Stimulated activated memory B cell treated with anti-CD40 and anti-IgM and Interleukin-4, amounts not matched to agents 10 μg/mL and 1 μg/mL and 100 μg/mL, for 72 hours (primary cell): Measurements from ENCODE around the gene C5.

Experiments used
- ATAC-seq: fragments of 150-1000 bp; cut with Tn5 transposase; 2 replicates; pipeline ENCODE4 v1.10.0; 2021
- H3K27ac Mint-ChIP-seq: one replicate; pipeline ENCODE4 v1.8.0; 2022; ENCODE audit warnings: mild to moderate bottlenecking, mixed read lengths
- H3K27me3 Mint-ChIP-seq: one replicate; pipeline ENCODE4 v1.8.0; 2022; ENCODE audit warnings: mixed read lengths
- H3K36me3 Mint-ChIP-seq: one replicate; pipeline ENCODE4 v1.8.0; 2022; ENCODE audit warnings: mixed read lengths
- H3K4me1 Mint-ChIP-seq: one replicate; pipeline ENCODE4 v1.8.0; 2022; ENCODE audit warnings: mixed read lengths
- H3K4me3 Mint-ChIP-seq: one replicate; pipeline ENCODE4 v1.8.0; 2022; ENCODE audit warnings: mild to moderate bottlenecking, moderate library complexity, mixed read lengths
- H3K9me3 Mint-ChIP-seq: one replicate; pipeline ENCODE4 v1.8.0; 2022; ENCODE audit warnings: mixed read lengths

The C5 gene

DNA sequence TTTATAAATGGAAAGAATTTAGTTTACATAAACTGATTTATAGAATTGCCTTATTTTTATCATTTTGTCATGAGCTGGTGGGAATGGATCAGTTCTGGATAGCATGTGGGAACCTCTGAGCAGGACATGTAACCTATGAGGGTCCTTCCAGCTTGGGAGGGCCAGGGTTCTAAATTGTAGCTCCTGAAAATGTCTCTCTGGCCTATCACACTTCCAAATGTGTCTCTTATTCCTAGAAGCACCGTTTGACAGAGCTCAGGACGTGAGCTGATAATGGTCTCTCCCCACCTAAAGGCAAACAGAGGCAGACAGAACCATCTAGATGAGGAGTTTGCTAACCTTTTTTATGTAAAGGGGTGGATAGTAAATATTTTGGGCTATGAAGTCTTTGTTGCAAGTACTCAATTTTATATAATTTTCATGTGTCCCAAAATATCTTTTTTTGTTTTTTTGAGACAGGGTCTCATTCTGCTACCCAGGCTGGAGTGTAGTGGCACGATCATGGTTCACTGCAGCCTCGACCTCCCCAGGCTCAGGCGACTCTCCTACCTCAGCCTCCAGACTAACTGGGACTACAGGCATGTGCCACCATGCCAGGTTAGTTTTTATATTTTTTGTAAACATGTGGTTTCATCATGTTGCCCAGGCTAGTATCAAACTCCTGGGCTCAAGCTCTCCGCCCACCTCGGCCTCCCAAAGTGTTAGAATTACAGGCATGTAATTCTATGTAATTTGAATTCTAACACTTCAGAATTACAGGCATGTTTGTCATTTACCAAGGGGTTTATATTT lies 127.5 kb downstream of the C5 start:
- H3K27me3 Mint-ChIP-seq: no peaks in the 10 kb centered on the region
- H3K4me3 Mint-ChIP-seq: peak overlapping the region; percentile 94
- H3K36me3 Mint-ChIP-seq: peaks cover 80% of the 10 kb centered on the region
- H3K27ac Mint-ChIP-seq: peak overlapping the region; percentile 98
- H3K9me3 Mint-ChIP-seq: no peaks in the 10 kb centered on the region
- peaks cover 90% of the 10 kb centered on the region for H3K4me1 Mint-ChIP-seq
- ATAC-seq: no peak

GRCh38 chr9:120921661-120922181 lies 128.4 kb downstream of the C5 start:
- peaks cover 89% of the 10 kb centered on the region for H3K36me3 Mint-ChIP-seq
- H3K9me3 Mint-ChIP-seq: peaks cover 2% of the 10 kb centered on the region
- H3K4me1 Mint-ChIP-seq: peaks cover 90% of the 10 kb centered on the region
- H3K4me3 Mint-ChIP-seq: peak overlapping the region; percentile 94
- H3K27me3 Mint-ChIP-seq: no peaks in the 10 kb centered on the region
- H3K27ac Mint-ChIP-seq: peak overlapping the region; percentile 98
- no peak for ATAC-seq

- peaks cover 2% of the 10 kb centered on the region for H3K9me3 Mint-ChIP-seq
- peaks cover 90% of the 10 kb centered on the region for H3K4me1 Mint-ChIP-seq
- peak overlapping the region; percentile 98 for H3K27ac Mint-ChIP-seq
- peak; percentile 59 for ATAC-seq
- peak overlapping the region; percentile 94 for H3K4me3 Mint-ChIP-seq
- H3K27me3 Mint-ChIP-seq: no peaks in the 10 kb centered on the region
- H3K36me3 Mint-ChIP-seq: peaks cover 95% of the 10 kb centered on the region
Observed at GRCh38 chr9:120920806-120921178, 129.3 kb downstream of the C5 start.

- H3K4me1 Mint-ChIP-seq: peaks cover 86% of the 10 kb centered on the region
- peaks cover 96% of the 10 kb centered on the region for H3K36me3 Mint-ChIP-seq
Observed at GRCh38 chr9:120919843-120920805, 130.0 kb downstream of the C5 start.

DNA sequence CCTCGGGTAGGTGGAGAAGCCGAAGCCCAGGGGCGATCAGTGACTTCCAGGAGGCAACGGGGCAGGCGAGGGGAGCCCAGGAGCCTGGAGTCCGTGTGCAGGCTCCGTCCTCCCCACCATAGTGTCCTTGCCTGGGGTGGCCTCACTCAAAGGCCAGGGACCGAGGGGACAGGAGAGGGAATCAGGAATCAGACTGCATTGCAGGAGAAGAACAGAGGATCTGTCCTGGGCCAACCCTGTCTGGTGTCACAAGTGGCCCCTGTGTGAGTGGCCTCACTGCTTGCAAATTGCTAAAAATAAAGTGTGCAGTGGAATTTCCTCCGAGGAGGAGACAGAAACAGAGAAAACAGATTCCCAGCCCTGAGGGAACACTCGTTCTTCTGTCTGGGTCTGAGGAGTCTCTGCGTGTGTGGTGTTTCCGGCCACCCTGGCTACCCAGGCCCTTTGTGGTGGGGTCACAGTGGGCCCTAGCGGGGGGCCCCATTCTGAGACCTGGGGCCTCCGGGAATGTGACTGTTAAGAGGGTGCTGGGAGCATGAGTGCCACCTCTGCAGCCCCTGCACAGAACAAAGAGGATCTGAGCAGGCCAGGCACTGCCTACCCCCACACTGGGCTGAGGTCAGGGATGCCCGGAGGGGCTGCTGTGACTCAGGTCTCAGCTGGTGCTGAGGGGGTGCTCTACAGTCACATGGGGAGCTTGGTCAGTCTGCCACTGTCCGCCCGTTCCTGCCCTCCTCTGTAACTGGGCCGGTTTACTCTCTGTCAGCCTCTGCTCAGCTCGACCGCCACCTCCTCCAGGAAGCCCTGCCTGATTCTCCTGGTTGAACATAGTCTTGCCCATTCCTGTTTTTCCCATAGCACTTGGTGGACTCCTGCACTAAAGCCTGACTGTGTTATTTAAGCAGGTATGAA lies 130.9 kb downstream of the C5 start:
- Mint-ChIP-seq H3K27me3 (no peaks in the 10 kb centered on the region), H3K27ac (peak overlapping the region; percentile 98), H3K36me3 (peaks cover 96% of the 10 kb centered on the region), H3K9me3 (peaks cover 2% of the 10 kb centered on the region), H3K4me3 (peak overlapping the region; percentile 94), H3K4me1 (peaks cover 84% of the 10 kb centered on the region)
- no peak for ATAC-seq

More at GRCh38 chr9:120919843-120920805, 130.0 kb downstream of the C5 start:
- Mint-ChIP-seq H3K9me3 (peaks cover 2% of the 10 kb centered on the region), H3K27me3 (no peaks in the 10 kb centered on the region), H3K27ac (peak overlapping the region; percentile 98), H3K4me3 (peak overlapping the region; percentile 94)
- ATAC-seq: no peak

GRCh38 chr9:120917929-120918762 lies 131.9 kb downstream of the C5 start:
- Mint-ChIP-seq H3K9me3 (peaks cover 2% of the 10 kb centered on the region), H3K27me3 (no peaks in the 10 kb centered on the region), H3K4me3 (peak overlapping the region; percentile 94), H3K4me1 (peaks cover 84% of the 10 kb centered on the region), H3K27ac (peak overlapping the region; percentile 98), H3K36me3 (peaks cover 96% of the 10 kb centered on the region)
- no peak for ATAC-seq

DNA sequence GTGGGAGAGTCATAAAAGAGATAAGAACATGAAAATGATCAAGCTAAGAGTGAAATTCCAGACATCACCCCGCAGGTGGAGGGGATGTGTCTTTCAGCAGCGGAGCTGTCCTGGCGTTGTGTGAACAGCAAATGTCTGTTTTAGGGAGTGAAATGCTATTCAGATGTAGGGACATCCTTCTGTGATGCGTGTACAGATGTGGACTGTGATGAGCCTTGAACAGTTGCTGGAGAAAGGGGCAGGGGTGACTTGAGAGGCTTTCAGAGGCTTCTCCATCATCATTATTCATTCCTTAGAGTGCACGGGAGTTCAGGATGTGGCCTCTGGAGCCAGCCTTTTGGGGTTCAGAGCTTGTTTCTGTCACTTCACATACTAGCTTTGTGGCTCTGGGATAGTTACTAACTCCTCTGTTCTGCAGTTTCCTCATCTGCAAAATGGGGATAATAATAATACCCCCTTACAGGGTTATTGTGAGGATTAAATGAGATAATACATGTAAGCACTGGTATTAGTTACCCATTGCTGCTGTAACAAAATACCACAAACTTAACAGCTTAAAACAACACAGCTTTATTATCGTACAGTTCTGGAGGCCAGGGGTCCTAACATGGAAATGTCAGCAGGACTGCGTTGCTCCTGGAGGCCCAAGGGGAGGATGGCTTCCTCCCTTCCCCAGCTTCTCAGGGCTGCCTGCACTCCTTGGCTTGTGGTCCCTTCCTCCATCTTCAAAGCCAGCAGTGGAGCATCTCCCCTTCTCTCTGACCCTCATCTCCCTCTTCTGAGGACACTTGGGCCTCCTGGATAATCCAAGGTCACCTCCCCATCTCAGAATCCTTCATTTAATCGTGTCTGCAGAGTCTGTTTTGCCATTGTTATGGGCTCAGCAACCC lies 132.8 kb downstream of the C5 start:
- Mint-ChIP-seq H3K27ac (peak overlapping the region; percentile 32), H3K27me3 (no peaks in the 10 kb centered on the region), H3K36me3 (peaks cover 96% of the 10 kb centered on the region), H3K9me3 (peaks cover 2% of the 10 kb centered on the region), H3K4me3 (peak overlapping the region; percentile 34), H3K4me1 (peaks cover 87% of the 10 kb centered on the region)
- ATAC-seq: no peak

DNA sequence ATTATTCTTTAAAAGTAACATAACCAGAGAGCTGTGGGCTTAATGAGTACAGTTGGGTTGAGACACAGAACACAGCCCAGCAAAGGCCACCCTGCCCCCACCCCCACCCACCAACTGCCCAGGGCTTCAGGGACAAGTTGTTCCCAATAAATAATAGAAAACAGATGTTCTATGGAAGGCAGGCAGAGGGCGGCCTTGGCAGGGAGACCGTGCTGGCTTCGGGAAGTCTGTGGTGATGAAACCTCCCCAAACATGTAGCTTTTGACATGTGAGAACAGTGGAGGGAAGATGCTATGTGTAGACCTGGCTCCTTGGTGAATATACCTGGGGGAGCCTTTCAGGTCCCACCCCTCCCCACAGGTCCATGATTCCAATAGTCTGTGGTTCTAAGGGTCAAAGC lies 133.5 kb downstream of the C5 start:
- H3K27me3 Mint-ChIP-seq: no peaks in the 10 kb centered on the region
- peak overlapping the region; percentile 34 for H3K4me3 Mint-ChIP-seq
- peak overlapping the region; percentile 32 for H3K27ac Mint-ChIP-seq
- H3K36me3 Mint-ChIP-seq: peaks cover 96% of the 10 kb centered on the region
- H3K4me1 Mint-ChIP-seq: peaks cover 87% of the 10 kb centered on the region
- ATAC-seq: no peak
- H3K9me3 Mint-ChIP-seq: peaks cover 2% of the 10 kb centered on the region

DNA sequence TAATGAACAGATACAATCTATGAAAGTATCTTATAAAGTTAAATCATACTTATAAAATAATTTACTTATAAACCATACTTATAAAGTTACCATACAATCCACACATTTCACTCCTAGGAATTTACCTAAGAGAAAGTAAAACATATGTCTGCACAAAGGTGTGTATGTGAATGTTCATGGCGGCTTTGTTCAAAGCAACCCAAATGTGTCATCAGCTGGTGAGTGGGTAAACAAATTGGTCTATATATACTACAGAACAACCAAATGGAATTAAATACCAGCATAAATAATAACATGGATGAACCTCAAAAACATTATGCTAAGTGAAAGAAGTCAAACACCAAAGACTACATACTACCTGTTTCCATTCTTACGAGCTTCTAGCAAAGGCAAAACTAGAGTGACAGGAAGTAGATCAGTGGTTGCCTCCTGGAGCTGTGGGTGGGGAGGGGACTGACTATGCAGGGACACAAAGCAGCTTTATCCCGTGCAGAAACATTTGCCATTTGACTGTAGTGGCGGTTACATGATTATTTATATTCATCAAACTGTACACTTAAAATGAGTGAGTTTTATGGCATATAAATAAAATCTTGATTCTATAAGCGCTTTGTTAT lies 134.1 kb downstream of the C5 start:
- Mint-ChIP-seq H3K9me3 (peaks cover 2% of the 10 kb centered on the region), H3K27me3 (no peaks in the 10 kb centered on the region), H3K27ac (peak overlapping the region; percentile 32), H3K4me3 (peak overlapping the region; percentile 18), H3K36me3 (peaks cover 96% of the 10 kb centered on the region), H3K4me1 (peaks cover 87% of the 10 kb centered on the region)
- ATAC-seq: peak; percentile 55

DNA sequence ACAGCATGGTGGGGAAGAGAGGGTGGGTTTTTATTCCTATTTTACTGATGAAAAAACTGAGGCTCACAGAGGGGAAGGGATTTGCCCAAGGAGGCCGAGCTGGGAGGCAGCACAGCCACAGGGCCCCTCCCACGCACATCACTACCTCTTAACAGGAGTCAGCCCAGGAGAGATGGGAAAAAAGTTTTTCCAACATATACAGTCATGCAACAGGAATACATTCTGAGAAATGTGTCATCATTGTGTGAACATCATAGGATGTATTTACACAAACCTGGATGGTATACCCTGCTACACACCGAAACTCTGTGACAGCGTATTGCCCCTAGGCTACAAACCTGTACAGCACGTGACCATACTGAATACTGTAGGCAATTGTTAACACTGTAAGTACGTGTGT lies 135.1 kb downstream of the C5 start:
- H3K27me3 Mint-ChIP-seq: no peaks in the 10 kb centered on the region
- no peak for ATAC-seq
- H3K27ac Mint-ChIP-seq: peak overlapping the region; percentile 30
- no peak overlapping the region for H3K4me3 Mint-ChIP-seq
- peaks cover 85% of the 10 kb centered on the region for H3K4me1 Mint-ChIP-seq
- H3K36me3 Mint-ChIP-seq: peaks cover 96% of the 10 kb centered on the region
- H3K9me3 Mint-ChIP-seq: peaks cover 2% of the 10 kb centered on the region

GRCh38 chr9:120914396-120914795 lies 135.7 kb downstream of the C5 start:
- H3K4me1 Mint-ChIP-seq: peaks cover 84% of the 10 kb centered on the region
- H3K27me3 Mint-ChIP-seq: no peaks in the 10 kb centered on the region
- H3K36me3 Mint-ChIP-seq: peaks cover 96% of the 10 kb centered on the region
- peak overlapping the region; percentile 30 for H3K27ac Mint-ChIP-seq
- H3K9me3 Mint-ChIP-seq: peaks cover 2% of the 10 kb centered on the region
- no peak for ATAC-seq
- no peak overlapping the region for H3K4me3 Mint-ChIP-seq

- peaks cover 96% of the 10 kb centered on the region for H3K36me3 Mint-ChIP-seq
Observed at GRCh38 chr9:120913647-120914264, 136.3 kb downstream of the C5 start.

More at GRCh38 chr9:120913647-120914264, 136.3 kb downstream of the C5 start:
- Mint-ChIP-seq H3K9me3 (peaks cover 2% of the 10 kb centered on the region), H3K4me1 (peaks cover 83% of the 10 kb centered on the region), H3K27me3 (no peaks in the 10 kb centered on the region), H3K4me3 (no peak overlapping the region), H3K27ac (no peak overlapping the region)
- no peak for ATAC-seq
